ENCODE results near the gene IL10RB. TPM values are rescaled to one million over a fixed set of nuclear protein-coding genes. Genes with fewer than 3 reads are reported as not detected.

Gene IL10RB
- total RNA-seq: 24.9 and 29.7 TPM in 2 replicates

DNA sequence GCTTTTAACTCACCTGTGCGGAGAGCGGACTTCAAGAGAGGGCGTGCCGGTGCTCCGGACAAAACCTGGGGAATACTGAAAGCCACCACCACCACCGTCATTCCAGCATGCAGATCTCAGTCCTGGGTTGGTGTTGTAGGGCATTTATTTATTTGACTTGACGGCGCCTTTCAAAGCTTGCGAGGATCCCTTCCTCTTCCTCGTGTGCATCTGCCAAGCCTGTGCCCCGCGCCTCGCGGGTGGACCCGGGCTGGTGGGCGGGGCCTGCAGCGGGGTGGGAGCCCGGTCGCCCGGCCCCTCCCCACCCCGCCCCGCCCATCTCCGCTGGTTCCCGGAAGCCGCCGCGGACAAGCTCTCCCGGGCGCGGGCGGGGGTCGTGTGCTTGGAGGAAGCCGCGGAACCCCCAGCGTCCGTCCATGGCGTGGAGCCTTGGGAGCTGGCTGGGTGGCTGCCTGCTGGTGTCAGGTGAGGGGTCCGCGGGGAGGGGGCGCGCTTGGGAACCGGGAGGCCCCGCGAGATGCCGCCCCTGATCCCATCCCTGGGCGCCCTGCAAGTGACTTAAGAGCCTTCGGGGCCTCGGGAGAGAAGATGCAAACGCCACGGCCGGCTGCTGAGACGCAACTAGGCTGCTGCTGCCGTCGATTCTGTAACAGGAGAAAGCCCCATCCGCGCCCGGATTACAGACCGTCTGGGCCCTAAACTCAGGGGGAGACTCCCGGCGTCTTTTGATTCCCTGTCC is at the start of gene IL10RB:
TSS of gene IL10RB (plus strand) at position 318 of the 739 bp plus-strand sequence. CDS start at position 417, 99 bp downstream.

DNA sequence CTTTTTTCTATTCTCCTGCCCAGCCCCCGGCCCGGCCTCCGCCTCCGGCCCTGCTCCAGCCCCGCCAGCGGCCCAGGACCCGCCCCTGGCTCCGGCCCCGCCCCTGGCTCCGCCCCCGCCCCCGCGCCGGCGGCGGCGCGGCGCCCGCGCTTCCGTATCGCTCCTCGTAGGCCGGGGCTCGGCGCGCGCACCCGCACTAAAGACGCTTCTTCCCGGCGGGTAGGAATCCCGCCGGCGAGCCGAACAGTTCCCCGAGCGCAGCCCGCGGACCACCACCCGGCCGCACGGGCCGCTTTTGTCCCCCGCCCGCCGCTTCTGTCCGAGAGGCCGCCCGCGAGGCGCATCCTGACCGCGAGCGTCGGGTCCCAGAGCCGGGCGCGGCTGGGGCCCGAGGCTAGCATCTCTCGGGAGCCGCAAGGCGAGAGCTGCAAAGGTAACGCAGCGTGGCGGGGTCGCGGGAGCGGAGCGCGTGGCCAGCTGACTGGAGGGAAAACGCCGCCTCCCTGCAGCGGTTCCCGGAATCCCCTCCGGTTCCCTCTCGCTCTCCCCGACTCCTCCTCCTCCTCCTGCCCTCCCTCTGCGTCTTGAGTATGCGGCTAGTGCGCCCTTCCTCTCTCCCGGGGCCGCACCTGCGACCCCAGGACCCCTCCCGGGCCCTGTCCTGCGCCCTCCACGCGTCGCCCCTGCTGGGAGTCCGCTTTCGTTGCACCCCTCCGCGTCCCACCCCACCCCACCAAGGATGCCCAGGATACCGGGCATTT is 36.2 kb upstream of the IL10RB start, which contains the start of gene IFNAR2:
TSS of gene IFNAR2 (plus strand) at position 155 of the 761 bp plus-strand sequence. CDS start 11,985 bp downstream, outside the sequence.

DNA sequence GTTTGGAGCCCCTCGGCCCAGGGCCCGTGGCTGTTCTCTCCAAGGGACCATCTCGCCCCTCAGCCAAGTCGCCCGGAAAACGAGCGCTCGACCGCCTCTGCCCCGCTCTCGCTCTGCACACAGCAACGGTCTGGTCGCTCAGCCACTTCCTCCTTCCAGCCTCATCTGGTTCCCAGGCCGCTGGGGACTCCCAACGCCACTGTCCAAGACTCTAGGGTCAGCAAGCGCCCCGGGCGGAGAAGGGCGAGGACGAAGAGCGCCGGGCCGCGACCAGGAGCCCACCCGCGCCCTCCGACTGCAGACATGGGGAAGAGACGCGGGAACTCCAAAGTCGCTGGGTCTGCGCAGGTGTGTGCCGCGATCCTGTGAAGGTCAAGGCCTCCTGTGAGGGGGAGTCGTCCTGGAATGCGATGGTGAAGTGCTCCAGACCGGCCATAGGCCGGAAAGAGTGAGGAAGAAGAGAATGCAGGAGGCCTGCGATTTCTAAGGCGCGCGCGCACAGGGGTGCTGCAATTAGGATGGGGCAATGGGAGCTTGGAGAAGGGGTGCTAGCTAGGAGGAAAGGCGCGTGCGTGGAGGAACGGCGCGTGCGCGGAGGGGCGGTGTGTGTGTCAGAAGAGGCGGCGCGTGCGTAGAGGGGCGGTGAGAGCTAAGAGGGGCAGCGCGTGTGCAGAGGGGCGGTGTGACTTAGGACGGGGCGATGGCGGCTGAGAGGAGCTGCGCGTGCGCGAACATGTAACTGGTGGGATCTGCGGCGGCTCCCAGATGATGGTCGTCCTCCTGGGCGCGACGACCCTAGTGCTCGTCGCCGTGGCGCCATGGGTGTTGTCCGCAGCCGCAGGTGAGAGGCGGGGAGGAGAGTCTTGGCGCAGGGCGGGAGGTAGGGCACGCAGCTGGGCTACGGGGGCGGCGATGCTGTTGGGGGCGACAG is 58.4 kb downstream of the IL10RB start, which contains the start of gene IFNAR1:
TSS of gene IFNAR1 (plus strand) at position 680 of the 931 bp plus-strand sequence. CDS start at position 766, 86 bp downstream.

Other genes with a start within 250 kb of the IL10RB start
- not detected in 2 replicates for gene OLIG2, start 240.4 kb upstream of the IL10RB start, total RNA-seq
- gene OLIG1, start 196.2 kb upstream of the IL10RB start, total RNA-seq: not detected in 2 replicates
- gene IFNAR2, start 36.4 kb upstream of the IL10RB start, total RNA-seq: 14.7 and 15.6 TPM in 2 replicates
- 16.0 and 23.2 TPM in 2 replicates for gene IFNAR1, start 58.6 kb downstream of the IL10RB start, total RNA-seq
- gene IFNGR2, start 137.0 kb downstream of the IL10RB start, total RNA-seq: 62.1 and 70.2 TPM in 2 replicates
- gene TMEM50B, start 213.6 kb downstream of the IL10RB start, total RNA-seq: 18.3 and 30.0 TPM in 2 replicates
- 2.0 and 2.4 TPM in 2 replicates for gene DNAJC28, start 225.3 kb downstream of the IL10RB start, total RNA-seq